H1 (cell line): ENCODE results near the gene SNX13. TPM values are rescaled to one million over a fixed set of nuclear protein-coding genes. Genes with fewer than 3 reads are reported as not detected.

Experiments used
- CTCF ChIA-PET: fragments of 300-600 bp; sonication (Branson Sonifier 250); formaldehyde crosslinking; loops from one replicate; lab custom pipeline; 2021; ENCODE audit not compliant: partially characterized antibody; lab: Charles Lee
- POLR2A ChIA-PET: fragments of 300-600 bp; sonication (Branson Sonifier 250); formaldehyde crosslinking; loops from one replicate; lab custom pipeline; 2021; ENCODE audit warnings: inconsistent platforms; ENCODE audit not compliant: partially characterized antibody; lab: Charles Lee
- DNase-seq, 2 experiments: peaks; one replicate each; pipeline versions ENCODE4 v3.0.0 to v3.0.0-alpha.2; 2010 to 2022; ENCODE audit warnings: low spot score in 2 of 2, low read depth in 1 of 2, mixed read lengths in 1 of 2
- FAIRE-seq: peaks from 2 replicates; lab custom pipeline; 2011; peaks lifted over from hg19 to GRCh38; lab: Jason Lieb, UNC
- H2AFZ ChIP-seq: 2 replicates; pipeline ENCODE4 v1.8.1; 2012; ENCODE audit warnings: low read length, inconsistent platforms
- H2AK5ac ChIP-seq: 2 replicates; pipeline ENCODE4 v1.6.1; 2013; ENCODE audit warnings: low read depth, low read length
- H2BK120ac ChIP-seq: replicated peaks from 2 replicates; pipeline ENCODE3; 2013; ENCODE audit warnings: low read depth, low read length, inconsistent platforms
- H2BK12ac ChIP-seq: 2 replicates; pipeline ENCODE4 v1.6.1; 2013; ENCODE audit warnings: low read depth, low read length
- H2BK15ac ChIP-seq: 2 replicates; pipeline ENCODE4 v1.6.1; 2013; ENCODE audit warnings: low read length
- H2BK20ac ChIP-seq: 2 replicates; pipeline ENCODE4 v1.6.1; 2013; ENCODE audit warnings: low read length
- H2BK5ac ChIP-seq: 2 replicates; pipeline ENCODE4 v1.6.1; 2013; ENCODE audit warnings: low read depth, low read length
- H3K14ac ChIP-seq: 2 replicates; pipeline ENCODE4 v1.6.1; 2013; ENCODE audit warnings: inconsistent platforms; ENCODE audit not compliant: insufficient read length
- H3K18ac ChIP-seq: 2 replicates; pipeline ENCODE4 v1.6.1; 2013; ENCODE audit warnings: low read length; ENCODE audit errors: extremely low read depth
- H3K23ac ChIP-seq: 2 replicates; pipeline ENCODE4 v1.6.1; 2013; ENCODE audit warnings: inconsistent platforms; ENCODE audit not compliant: insufficient read length
- H3K23me2 ChIP-seq: 2 replicates; pipeline ENCODE4 v1.6.1; 2013; ENCODE audit warnings: low read depth, low read length
- H3K27ac ChIP-seq: 2 replicates; pipeline ENCODE4 v1.6.1; 2011; ENCODE audit warnings: low read depth, low read length, inconsistent platforms
- H3K27me3 ChIP-seq, 4 experiments: replicated peaks in 1 of 4; 1 replicate in 1 of 4; 2 replicates in 3 of 4; pipeline versions ENCODE4 v1.6.1 to v1.8.1; 2011 to 2013; ENCODE audit warnings: low read length in 3 of 4, mild to moderate bottlenecking in 3 of 4, inconsistent platforms in 2 of 4, mixed read lengths in 2 of 4, moderate library complexity in 1 of 4; ENCODE audit not compliant: control insufficient read depth in 3 of 4, insufficient read depth in 3 of 4; ENCODE audit errors: extremely low read depth in 1 of 4
- H3K36me3 ChIP-seq, 4 experiments: 2 replicates each; pipeline versions ENCODE4 v1.6.1 to v1.8.1; 2011 to 2013; ENCODE audit warnings: mild to moderate bottlenecking in 4 of 4, low read length in 3 of 4, moderate library complexity in 2 of 4, control low read depth in 1 of 4, inconsistent platforms in 1 of 4; ENCODE audit not compliant: insufficient read depth in 4 of 4, control insufficient read depth in 2 of 4
- H3K4ac ChIP-seq: replicated peaks from 2 replicates; pipeline ENCODE3; 2013; ENCODE audit warnings: low read length, low read depth, mixed read lengths, inconsistent platforms; ENCODE audit not compliant: insufficient read length
- H3K4me1 ChIP-seq, 4 experiments: replicated peaks in 1 of 4; 1 replicate in 1 of 4; 2 replicates in 3 of 4; pipeline versions ENCODE4 v1.6.1 to v1.8.1; 2011 to 2013; ENCODE audit warnings: low read length in 3 of 4, inconsistent platforms in 2 of 4, mixed read lengths in 1 of 4; ENCODE audit not compliant: insufficient read depth in 4 of 4, control insufficient read depth in 3 of 4
- H3K4me2 ChIP-seq, 2 experiments: 2 replicates each; pipeline versions ENCODE4 v1.6.1 to v1.8.1; 2011 to 2013; ENCODE audit warnings: low read depth in 2 of 2, low read length in 2 of 2, control low read depth in 1 of 2, inconsistent platforms in 1 of 2, mild to moderate bottlenecking in 1 of 2; ENCODE audit not compliant: insufficient read depth in 1 of 2
- H3K4me3 ChIP-seq, 4 experiments: fragments of 200-600, 300-600 bp in 1 of 4; sonication (generic), shearing (Covaris generic), sonication (Bioruptor Twin) in 1 of 4; 2 replicates each; pipeline versions ENCODE4 v1.5.1 to v1.8.1; 2011 to 2016; ENCODE audit warnings: low read length in 4 of 4, low read depth in 3 of 4, control low read depth in 2 of 4, inconsistent platforms in 2 of 4, mild to moderate bottlenecking in 2 of 4, mixed read lengths in 1 of 4, moderate library complexity in 1 of 4; ENCODE audit not compliant: insufficient read depth in 2 of 4; ENCODE audit errors: extremely low read depth in 1 of 4
- H3K56ac ChIP-seq: replicated peaks from 2 replicates; pipeline ENCODE3; 2013; ENCODE audit warnings: low read depth, mild to moderate bottlenecking, mixed read lengths, low read length, inconsistent platforms; ENCODE audit not compliant: insufficient read length
- H3K79me1 ChIP-seq: 2 replicates; pipeline ENCODE4 v1.6.1; 2013; ENCODE audit warnings: low read depth, low read length, control low read depth
- H3K79me2 ChIP-seq, 2 experiments: 2 replicates each; pipeline versions ENCODE4 v1.6.1 to v1.8.1; 2012 to 2013; ENCODE audit warnings: low read length in 2 of 2, mild to moderate bottlenecking in 2 of 2, inconsistent platforms in 1 of 2; ENCODE audit not compliant: insufficient read depth in 2 of 2, control insufficient read depth in 1 of 2
- H3K9ac ChIP-seq, 4 experiments: replicated peaks in 1 of 4; 1 replicate in 1 of 4; 2 replicates in 3 of 4; pipeline versions ENCODE4 v1.6.1 to v1.8.1; 2011 to 2013; ENCODE audit warnings: low read depth in 3 of 4, low read length in 3 of 4, control low read depth in 2 of 4, mild to moderate bottlenecking in 2 of 4, moderate library complexity in 2 of 4, inconsistent platforms in 1 of 4; ENCODE audit errors: extremely low read depth in 1 of 4
- H3K9me3 ChIP-seq, 2 experiments: 2 replicates each; pipeline versions ENCODE4 v1.6.1 to v1.8.1; 2012 to 2013; ENCODE audit warnings: mild to moderate bottlenecking in 2 of 2, moderate library complexity in 2 of 2, control low read depth in 1 of 2, inconsistent platforms in 1 of 2, low read depth in 1 of 2, low read length in 1 of 2, mixed read lengths in 1 of 2; ENCODE audit not compliant: insufficient read depth in 2 of 2
- H4K20me1 ChIP-seq, 2 experiments: replicated peaks in 1 of 2; 2 replicates each; pipeline versions ENCODE3 to v1.8.1; 2011 to 2013; ENCODE audit warnings: inconsistent platforms in 2 of 2, low read length in 2 of 2, mild to moderate bottlenecking in 1 of 2; ENCODE audit not compliant: insufficient read depth in 2 of 2, control insufficient read depth in 1 of 2
- H4K5ac ChIP-seq: 2 replicates; pipeline ENCODE4 v1.6.1; 2013; ENCODE audit warnings: low read length, low read depth, mixed read lengths, inconsistent platforms; ENCODE audit not compliant: insufficient read length
- H4K8ac ChIP-seq: 2 replicates; pipeline ENCODE4 v1.8.0; 2013; ENCODE audit warnings: mild to moderate bottlenecking, moderate library complexity, low read length, inconsistent platforms; ENCODE audit not compliant: insufficient read depth; ENCODE audit errors: extremely low read depth
- H4K91ac ChIP-seq: replicated peaks from 2 replicates; pipeline ENCODE3; 2013; ENCODE audit warnings: low read length, mixed read lengths, inconsistent platforms; ENCODE audit not compliant: insufficient read length
- ASH2L ChIP-seq: fragments of 200-600, 300-600 bp; sonication (generic); IDR thresholded peaks from one replicate; pipeline ENCODE4 v1.7.1; 2017; ENCODE audit warnings: low read length
- ATF2 ChIP-seq: IDR thresholded peaks from 2 replicates; pipeline ENCODE4 v1.6.1; 2012; ENCODE audit warnings: low read length, inconsistent platforms
- BCL11A ChIP-seq, 2 experiments: IDR thresholded peaks; one replicate each; pipeline ENCODE4 v1.6.1; 2011; ENCODE audit warnings: low read depth in 2 of 2, low read length in 2 of 2, mild to moderate bottlenecking in 2 of 2
- NANOG ChIP-seq: IDR thresholded peaks from 2 replicates; pipeline ENCODE4 v1.6.1; 2011; ENCODE audit warnings: low read length, low read depth, mild to moderate bottlenecking, inconsistent platforms; ENCODE audit not compliant: insufficient read depth, poor library complexity, severe bottlenecking
- RFX5 ChIP-seq: IDR thresholded peaks from 2 replicates; pipeline ENCODE4 v1.6.1; 2011; ENCODE audit warnings: low read depth, low read length, improper control_type of control experiment, borderline replicate concordance
- RXRA ChIP-seq: IDR thresholded peaks from 2 replicates; pipeline ENCODE4 v1.6.1; 2011; ENCODE audit warnings: low read depth, mild to moderate bottlenecking, low read length, moderate library complexity; ENCODE audit not compliant: insufficient read depth
- SIRT6 ChIP-seq: IDR thresholded peaks from one replicate; pipeline ENCODE4 v1.7.1; 2012; ENCODE audit warnings: low read length, inconsistent platforms
- SP1 ChIP-seq: IDR thresholded peaks from 2 replicates; pipeline ENCODE4 v1.6.1; 2011; ENCODE audit warnings: low read depth, low read length
- WGBS, 2 experiments: shearing (Covaris generic) in 1 of 2; methylation state at CpG; one replicate each; pipeline versions ENCODE4 v1.1.6 to v1.1.7; 2013 to 2015; ENCODE audit warnings: low lambda C conversion rate in 2 of 2, mixed read lengths in 2 of 2, inconsistent platforms in 1 of 2, low coverage in 1 of 2, missing lambda C conversion rate in 1 of 2; ENCODE audit not compliant: insufficient replicate concordance in 2 of 2, insufficient coverage in 1 of 2, insufficient read length in 1 of 2; ENCODE audit errors: extremely low coverage in 1 of 2, missing lambda C conversion rate in 1 of 2; 5-methylcytosine and 5-hydroxymethylcytosine counted together
- polyA plus RNA-seq, 7 experiments: library from polyadenylated mRNA; depleted of rRNA in 3 of 7; stranded (reverse) in 5 of 7; unstranded in 2 of 7; fragments of >200 nt in 5 of 7; fragments of 200-250 nt in 2 of 7; gene quantifications; 1 replicate in 5 of 7; 2 replicates in 1 of 7; 4 replicates in 1 of 7; pipeline versions ENCODE4 v1.2.1 to v1.2.3, GENCODE V29; 2011 to 2013; ENCODE audit warnings: missing spikeins in 2 of 7, mixed read lengths in 2 of 7
- total RNA-seq: library from RNA; stranded (reverse); fragmentation: NEBNext Ultra II Directional; extraction: Animal tissue kit (Norgen Biotek cat#: 25700); gene quantifications from 2 replicates; pipeline ENCODE4 v1.2.1, GENCODE V29; 2021

The SNX13 gene
- total and polyA plus RNA-seq, 2 of the 8 experiments (the other 6 are each of a cell fraction or from before 2014, with no cell fraction given), result 5.5 to 27.4 TPM

GRCh38 chr7:17934094-17934493 is 6.2 kb downstream of the SNX13 start:
- Histone ChIP-seq H3K79me1 (peaks cover 4% of the 10 kb centered on the region; the same call in 1 of the 2 replicates), H3K4me1 (peaks cover under 1 to 4% (median 3%) of the 10 kb centered on the region in 4 experiments; a peak in 4 of 7 replicates), H2BK20ac (no peak overlapping the region), H3K27me3 (no peaks in the 10 kb centered on the region), H3K79me2 (peaks cover 5 to 98% of the 10 kb centered on the region in 2 experiments; a peak in 3 of 4 replicates), H4K5ac (no peak overlapping the region), H2BK120ac (no peak overlapping the region), H3K18ac (no peak overlapping the region), H2BK12ac (no peak overlapping the region), H2BK15ac (no peak overlapping the region), H3K4me2 (no peak overlapping the region), H3K23ac (no peak overlapping the region), H2BK5ac (no peak overlapping the region), H4K8ac (no peak overlapping the region), H3K23me2 (no peaks in the 10 kb centered on the region), H3K4ac (no peak overlapping the region), H3K36me3 (no peaks in the 10 kb centered on the region), H3K9ac (no peak overlapping the region), H2AK5ac (no peak overlapping the region), H3K4me3 (no peak overlapping the region), H3K56ac (no peak overlapping the region), H4K91ac (no peak overlapping the region), H3K27ac (no peak overlapping the region), H3K14ac (no peak overlapping the region), H3K9me3 (no peaks in the 10 kb centered on the region), H4K20me1 (no peaks in the 10 kb centered on the region), H2AFZ (no peak overlapping the region)
- DNase-seq, result no peak
- TF ChIP-seq ASH2L, result no peak
- TF ChIP-seq NANOG, result no peak
- no peak for TF ChIP-seq SIRT6
- no peak for TF ChIP-seq RFX5
- no peak for TF ChIP-seq BCL11A (IDR thresholded peaks at IDR 0.05; ENCODE audit: low read depth in 2 of 2, low read length in 2 of 2)
- TF ChIP-seq SP1, result no peak
- TF ChIP-seq RXRA, result no peak
- no peak for TF ChIP-seq ATF2
- POLR2A ChIA-PET, result no interaction called here
- FAIRE-seq, result no peak
- WGBS, 2 experiments, result 81% methylated on average over 2 of the region's 2 CpGs; no CpG with 5 or more reads in 1 of the 2 experiments
- CTCF ChIA-PET, result no interaction called here
